Measurements from ENCODE around the gene DSG4.

DSG4 gene

GRCh38 chr18:31420524-31420923 is 43.9 kb downstream of the DSG4 start:
- no peak for TF ChIP-seq SNAI2 (CRISPR knock-in tag; IDR thresholded peaks at IDR 0.05)
- TF ChIP-seq POU6F1 (CRISPR knock-in tag; IDR thresholded peaks at IDR 0.05; ENCODE audit: borderline replicate concordance, low read depth) = no peak
- TF ChIP-seq TCF4 (CRISPR knock-in tag; IDR thresholded peaks at IDR 0.05; ENCODE audit: borderline replicate concordance) = no peak
- no peak for TF ChIP-seq TSHZ2 (CRISPR knock-in tag; IDR thresholded peaks at IDR 0.05)
- TF ChIP-seq PPARA (CRISPR knock-in tag; IDR thresholded peaks at IDR 0.05; ENCODE audit: borderline replicate concordance) = no peak
- no peak for TF ChIP-seq ISL1 (CRISPR knock-in tag; IDR thresholded peaks at IDR 0.05)
- no peak for TF ChIP-seq ARNTL (CRISPR knock-in tag; IDR thresholded peaks at IDR 0.05; ENCODE audit: borderline replicate concordance, low read depth)
- TF ChIP-seq ZNF565 (CRISPR knock-in tag; conservative IDR thresholded peaks at IDR 0.05; ENCODE audit: low read depth) = no peak
- TF ChIP-seq ZFP3 (CRISPR knock-in tag; IDR thresholded peaks at IDR 0.05) = no peak
- no peak for TF ChIP-seq GLIS3 (CRISPR knock-in tag; IDR thresholded peaks at IDR 0.05)
- no peak for TF ChIP-seq ZFP30 (CRISPR knock-in tag; IDR thresholded peaks at IDR 0.05)
- TF ChIP-seq ZNF70 (CRISPR knock-in tag; IDR thresholded peaks at IDR 0.05) = no peak
- no peak for TF ChIP-seq OSR1 (CRISPR knock-in tag; IDR thresholded peaks at IDR 0.05)
- no peak for TF ChIP-seq ESRRG (CRISPR knock-in tag; IDR thresholded peaks at IDR 0.05)
- no peak for TF ChIP-seq CSDC2 (CRISPR knock-in tag; IDR thresholded peaks at IDR 0.05)
- no peak for TF ChIP-seq TOX (CRISPR knock-in tag; IDR thresholded peaks at IDR 0.05; ENCODE audit: borderline replicate concordance)
- no peak for ATAC-seq

- TF ChIP-seq CSRNP3 (CRISPR knock-in tag; IDR thresholded peaks at IDR 0.05) (no peak), RARB (CRISPR knock-in tag; IDR thresholded peaks at IDR 0.05) (no peak)
These were observed 47.9 kb downstream of the DSG4 start for GRCh38 chr18:31424383-31424988.

GRCh38 chr18:31426021-31426420 is 49.4 kb downstream of the DSG4 start:
- TF ChIP-seq ZNF8 (CRISPR knock-in tag; IDR thresholded peaks at IDR 0.05) = no peak
- TF ChIP-seq ZC3H10 (CRISPR knock-in tag; IDR thresholded peaks at IDR 0.05) = no peak
- TF ChIP-seq CREB5 (CRISPR knock-in tag; IDR thresholded peaks at IDR 0.05; ENCODE audit: low read depth) = no peak
- no peak for ATAC-seq

More at GRCh38 chr18:31424383-31424988, 47.9 kb downstream of the DSG4 start:
- peak; percentile 68; the same call in 2 of the 3 replicates for ATAC-seq

- no peak for ATAC-seq
- no peak for TF ChIP-seq SNAI2 (CRISPR knock-in tag; IDR thresholded peaks at IDR 0.05)
- TF ChIP-seq ZFP3 (CRISPR knock-in tag; IDR thresholded peaks at IDR 0.05) = no peak
- TF ChIP-seq ESRRG (CRISPR knock-in tag; IDR thresholded peaks at IDR 0.05) = no peak
- TF ChIP-seq CREB5 (CRISPR knock-in tag; IDR thresholded peaks at IDR 0.05; ENCODE audit: low read depth) = no peak
- no peak for TF ChIP-seq BACH2 (CRISPR knock-in tag; IDR thresholded peaks at IDR 0.05; ENCODE audit: borderline replicate concordance)
- TF ChIP-seq POU6F1 (CRISPR knock-in tag; IDR thresholded peaks at IDR 0.05; ENCODE audit: borderline replicate concordance, low read depth) = no peak
- TF ChIP-seq PATZ1 (CRISPR knock-in tag; IDR thresholded peaks at IDR 0.05; ENCODE audit: borderline replicate concordance) = no peak
- TF ChIP-seq ISL1 (CRISPR knock-in tag; IDR thresholded peaks at IDR 0.05) = no peak
- no peak for TF ChIP-seq RARB (CRISPR knock-in tag; IDR thresholded peaks at IDR 0.05)
- TF ChIP-seq ZNF565 (CRISPR knock-in tag; conservative IDR thresholded peaks at IDR 0.05; ENCODE audit: low read depth) = no peak
- no peak for TF ChIP-seq ZNF8 (CRISPR knock-in tag; IDR thresholded peaks at IDR 0.05)
These were observed 50.4 kb downstream of the DSG4 start for GRCh38 chr18:31426871-31427406.
